ENCODE results near the gene METTL26.
A peak's percentile ranks its signal among the peaks of the same experiment; 100 is the strongest.

The METTL26 gene

DNA sequence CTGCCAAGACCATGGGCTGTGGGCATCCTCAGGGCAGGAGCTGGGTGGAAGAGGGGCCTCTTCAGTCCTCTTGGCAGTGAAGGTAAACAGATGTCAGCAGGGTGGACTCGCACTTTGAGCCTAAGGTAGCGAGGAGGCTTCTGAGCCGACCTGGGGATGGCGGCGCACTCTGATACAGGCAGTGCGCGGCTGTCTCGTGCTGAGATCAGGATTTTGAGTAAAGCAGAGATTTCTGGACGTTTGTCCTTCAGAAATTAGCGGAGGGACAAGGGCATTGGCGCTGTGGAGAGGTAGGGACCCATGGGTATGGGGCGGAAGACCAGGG, 39.4 kb downstream of the METTL26 start:
- DNase-seq (ENCODE audit: low read depth in 2 of 2): no peak

- no peak for DNase-seq (ENCODE audit: low read depth in 2 of 2)
Observed at GRCh38 chr16:595942-596735, 40.0 kb downstream of the METTL26 start.

GRCh38 chr16:595094-595528, 41.0 kb downstream of the METTL26 start:
- DNase-seq (ENCODE audit: low read depth in 2 of 2): no peak

- no peak for DNase-seq (ENCODE audit: low read depth in 2 of 2)
Observed at GRCh38 chr16:593807-594206, 42.3 kb downstream of the METTL26 start.

DNA sequence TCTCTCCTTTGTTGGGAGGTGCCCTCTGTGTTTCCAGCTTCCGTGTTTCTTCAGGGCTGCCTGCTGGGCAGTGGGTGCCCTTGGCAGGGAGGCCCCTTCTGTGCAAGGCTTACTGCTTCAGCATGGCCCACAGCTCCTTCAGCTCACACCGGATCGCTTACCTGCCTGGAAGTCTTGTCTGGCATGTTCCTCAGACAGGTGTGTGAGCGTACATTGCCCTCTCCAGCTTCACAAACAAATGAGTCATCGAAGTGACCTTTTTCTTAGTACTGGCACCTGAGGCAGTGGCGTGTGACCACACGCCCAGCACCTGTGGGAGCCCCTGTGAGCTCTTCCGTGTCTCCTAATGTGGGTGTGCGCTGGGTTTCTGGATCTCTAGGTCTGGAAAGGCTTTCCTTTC, 42.7 kb downstream of the METTL26 start:
- no peak for DNase-seq (ENCODE audit: low read depth in 2 of 2)

DNA sequence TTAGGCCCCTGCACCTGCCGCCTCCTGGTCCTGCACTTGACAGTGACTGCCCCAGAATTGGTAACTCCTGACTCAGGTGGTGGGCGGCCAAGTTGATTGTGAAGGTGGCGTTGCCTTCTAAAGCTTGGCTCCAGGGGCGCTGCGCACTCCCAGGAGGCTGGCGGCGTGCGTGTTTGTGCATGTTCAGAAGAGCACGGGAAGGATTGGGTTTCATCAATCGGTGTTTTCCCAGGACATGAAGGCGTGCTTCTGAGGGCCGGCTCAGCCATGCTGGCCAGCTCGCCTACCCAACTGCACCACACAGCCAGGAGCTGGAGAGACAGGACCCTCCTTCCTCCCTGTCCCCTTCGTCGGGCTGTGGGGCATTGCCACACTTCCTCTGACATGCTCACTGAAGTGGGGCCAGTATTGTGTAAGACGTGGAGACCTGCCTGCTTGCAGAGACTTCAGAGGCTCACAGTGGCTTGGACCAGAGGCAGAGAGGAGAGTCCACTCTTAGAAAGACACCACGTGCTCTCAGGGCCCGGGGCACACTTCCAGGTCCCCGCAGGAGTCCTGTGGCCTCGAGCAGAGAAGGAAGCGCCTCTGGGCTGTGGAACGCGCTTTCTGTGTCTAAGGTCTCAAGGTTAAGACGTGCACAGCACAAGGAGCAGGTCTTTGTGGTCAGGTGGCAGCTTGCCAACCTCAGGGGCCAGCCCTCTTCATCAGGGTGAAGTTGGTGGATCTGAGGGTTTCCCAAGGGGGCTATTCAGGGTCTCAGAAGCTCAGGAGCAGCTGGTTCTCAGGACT, 43.4 kb downstream of the METTL26 start:
- no peak for DNase-seq (ENCODE audit: low read depth in 2 of 2)

GRCh38 chr16:591892-592517, 44.1 kb downstream of the METTL26 start:
- no peak for DNase-seq (ENCODE audit: low read depth in 2 of 2)

DNA sequence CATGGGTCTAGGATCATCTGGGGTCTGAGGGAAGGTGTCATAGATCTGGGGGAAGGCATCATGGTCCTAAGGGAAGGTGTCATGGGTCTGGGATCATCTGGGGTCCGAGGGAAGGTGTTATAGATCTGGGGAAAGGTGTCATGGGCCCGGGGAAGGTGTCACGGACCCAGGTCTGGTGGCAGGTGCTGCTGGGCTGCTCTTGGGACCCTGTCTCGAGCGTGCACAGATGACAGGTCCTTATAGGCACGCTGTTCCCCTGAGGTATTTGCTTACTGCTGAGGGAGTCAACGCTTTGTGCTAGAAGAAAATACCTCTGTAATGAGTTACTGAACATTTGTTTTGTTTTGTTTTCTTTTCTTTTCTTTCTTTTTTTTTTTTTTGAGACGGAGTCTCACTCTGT, 44.9 kb downstream of the METTL26 start:
- no peak for DNase-seq (ENCODE audit: low read depth in 2 of 2)

DNA sequence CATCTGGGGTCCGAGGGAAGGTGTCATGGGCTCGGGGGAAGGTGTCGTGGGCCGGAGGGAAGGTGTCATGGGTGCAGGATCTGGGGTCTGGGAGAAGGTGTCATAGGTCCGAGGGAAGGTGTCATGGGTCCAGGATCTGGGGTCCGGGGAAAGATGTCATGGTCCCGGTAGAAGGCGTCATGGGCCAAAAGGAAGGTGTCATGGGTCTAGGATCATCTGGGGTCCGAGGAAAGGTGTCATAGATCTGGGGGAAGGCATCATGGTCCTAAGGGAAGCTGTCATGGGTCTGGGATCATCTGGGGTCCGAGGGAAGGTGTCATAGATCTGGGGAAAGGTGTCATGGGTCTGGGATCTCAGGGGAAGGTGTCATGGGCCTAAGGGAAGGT, 45.3 kb downstream of the METTL26 start:
- DNase-seq (ENCODE audit: low read depth in 2 of 2): no peak

GRCh38 chr16:590188-590814, 45.8 kb downstream of the METTL26 start:
- no peak for DNase-seq (ENCODE audit: low read depth in 2 of 2)

DNA sequence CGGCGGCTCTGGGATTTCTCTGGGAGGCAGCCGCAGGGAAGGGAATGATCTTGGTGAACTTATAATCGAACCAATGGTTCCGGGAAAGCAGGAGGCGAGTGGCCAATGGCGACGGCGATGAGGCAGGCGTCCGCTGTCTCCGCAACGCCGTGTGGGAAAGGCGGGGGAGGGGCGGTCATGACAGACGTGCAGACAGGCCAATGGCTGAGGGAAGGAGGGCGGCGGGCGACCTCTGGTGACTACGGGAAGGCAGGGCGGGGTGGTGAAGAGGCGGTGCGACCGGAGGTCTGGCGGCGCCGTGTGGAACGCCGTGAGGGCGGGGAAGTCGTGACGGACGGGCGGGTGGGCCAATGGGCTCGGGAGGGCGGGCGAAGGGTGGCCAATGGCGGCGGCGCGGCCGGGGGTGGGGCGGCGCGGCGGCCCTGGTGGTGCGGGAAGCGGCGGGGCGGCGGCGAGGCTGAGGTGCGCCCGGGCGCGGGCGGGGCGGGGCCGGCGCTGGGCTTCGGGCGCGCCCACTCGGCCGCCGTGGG, 46.4 kb downstream of the METTL26 start, which contains the start of gene RAB40C:
RAB40C (plus strand) TSS at position 409 of the 530 bp plus-strand sequence. CDS start 226 bp downstream, outside the sequence.
- peak; percentile 94 for DNase-seq (ENCODE audit: low read depth in 2 of 2)

- peak; percentile 83 to 86 for DNase-seq (ENCODE audit: low read depth in 2 of 2)
Observed at GRCh38 chr16:588889-589657, 47.0 kb downstream of the METTL26 start.

DNA sequence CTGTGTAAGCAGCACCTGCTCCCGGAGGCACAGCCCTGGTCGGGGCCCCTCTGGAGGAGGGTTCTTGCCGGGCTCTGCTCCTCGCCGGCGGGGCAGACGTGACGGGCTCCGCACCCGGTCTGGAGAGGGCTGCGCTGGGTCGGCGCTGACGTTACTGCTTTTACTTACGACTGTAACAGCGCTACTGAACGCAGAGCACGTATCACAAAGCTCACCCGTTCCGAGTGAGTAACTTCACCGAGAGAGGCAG, 47.5 kb downstream of the METTL26 start:
- DNase-seq (ENCODE audit: low read depth in 2 of 2): no peak

- DNase-seq (ENCODE audit: low read depth in 2 of 2): no peak
Observed at GRCh38 chr16:586645-587590, 49.2 kb downstream of the METTL26 start.

GRCh38 chr16:586047-586644, 50.0 kb downstream of the METTL26 start:
- DNase-seq (ENCODE audit: low read depth in 2 of 2): no peak

- DNase-seq (ENCODE audit: low read depth in 2 of 2): no peak
Observed at GRCh38 chr16:585351-585750, 50.8 kb downstream of the METTL26 start.

All from fibroblast of skin of left biceps (primary cell).